HG03045 (cell line): ENCODE data around the gene RBL1.
"Not testable (repeated sequence)": the region's sequence is repeated elsewhere in the genome, so short reads cannot be mapped to it uniquely, and the experiment has no call there.

Experiments used
- ATAC-seq: cut with Tn5 transposase; IDR thresholded peaks from one replicate; pipeline ENCODE4 v1.9.1; 2021; ENCODE audit warnings: mild to moderate bottlenecking, moderate library complexity; ENCODE audit not compliant: unreplicated experiment

Gene RBL1, protein sequence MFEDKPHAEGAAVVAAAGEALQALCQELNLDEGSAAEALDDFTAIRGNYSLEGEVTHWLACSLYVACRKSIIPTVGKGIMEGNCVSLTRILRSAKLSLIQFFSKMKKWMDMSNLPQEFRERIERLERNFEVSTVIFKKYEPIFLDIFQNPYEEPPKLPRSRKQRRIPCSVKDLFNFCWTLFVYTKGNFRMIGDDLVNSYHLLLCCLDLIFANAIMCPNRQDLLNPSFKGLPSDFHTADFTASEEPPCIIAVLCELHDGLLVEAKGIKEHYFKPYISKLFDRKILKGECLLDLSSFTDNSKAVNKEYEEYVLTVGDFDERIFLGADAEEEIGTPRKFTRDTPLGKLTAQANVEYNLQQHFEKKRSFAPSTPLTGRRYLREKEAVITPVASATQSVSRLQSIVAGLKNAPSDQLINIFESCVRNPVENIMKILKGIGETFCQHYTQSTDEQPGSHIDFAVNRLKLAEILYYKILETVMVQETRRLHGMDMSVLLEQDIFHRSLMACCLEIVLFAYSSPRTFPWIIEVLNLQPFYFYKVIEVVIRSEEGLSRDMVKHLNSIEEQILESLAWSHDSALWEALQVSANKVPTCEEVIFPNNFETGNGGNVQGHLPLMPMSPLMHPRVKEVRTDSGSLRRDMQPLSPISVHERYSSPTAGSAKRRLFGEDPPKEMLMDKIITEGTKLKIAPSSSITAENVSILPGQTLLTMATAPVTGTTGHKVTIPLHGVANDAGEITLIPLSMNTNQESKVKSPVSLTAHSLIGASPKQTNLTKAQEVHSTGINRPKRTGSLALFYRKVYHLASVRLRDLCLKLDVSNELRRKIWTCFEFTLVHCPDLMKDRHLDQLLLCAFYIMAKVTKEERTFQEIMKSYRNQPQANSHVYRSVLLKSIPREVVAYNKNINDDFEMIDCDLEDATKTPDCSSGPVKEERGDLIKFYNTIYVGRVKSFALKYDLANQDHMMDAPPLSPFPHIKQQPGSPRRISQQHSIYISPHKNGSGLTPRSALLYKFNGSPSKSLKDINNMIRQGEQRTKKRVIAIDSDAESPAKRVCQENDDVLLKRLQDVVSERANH

DNA sequence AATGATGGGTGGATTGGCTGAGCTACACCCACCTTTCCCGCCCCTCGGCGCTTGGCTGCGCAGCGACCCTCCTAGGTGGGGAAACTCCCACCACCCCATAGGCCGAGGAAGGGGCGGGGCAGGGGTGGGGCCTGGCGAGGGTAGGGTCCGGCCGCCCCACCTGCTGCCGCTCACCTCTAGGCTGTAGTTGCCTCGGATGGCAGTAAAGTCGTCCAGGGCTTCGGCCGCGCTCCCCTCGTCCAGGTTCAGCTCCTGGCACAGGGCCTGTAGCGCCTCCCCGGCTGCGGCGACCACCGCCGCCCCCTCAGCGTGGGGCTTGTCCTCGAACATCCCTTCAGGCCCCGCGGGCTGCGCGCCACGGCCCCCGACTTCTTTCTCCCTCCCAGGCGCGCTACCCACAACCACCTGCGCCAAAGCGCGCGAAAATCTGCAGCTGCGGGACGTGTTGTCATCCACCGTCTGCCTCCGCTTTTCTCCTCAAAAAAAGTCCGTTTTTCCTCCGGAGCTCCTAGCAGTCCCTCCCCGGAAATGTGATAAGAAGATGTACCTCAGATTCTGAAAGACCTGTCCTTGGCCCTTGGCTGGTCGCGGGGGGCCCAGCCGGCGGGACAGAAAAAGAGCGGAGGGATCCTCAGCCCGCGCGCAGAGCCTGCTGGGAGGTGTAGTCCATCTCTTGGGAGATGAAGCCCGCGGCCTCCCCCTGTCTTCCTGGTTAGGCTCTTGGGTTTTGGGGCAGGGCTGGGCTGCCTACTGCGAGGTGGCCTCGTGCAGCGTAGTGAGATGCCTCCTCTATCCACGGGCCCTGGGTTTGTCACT, at the start of gene RBL1:
RBL1 (minus strand) TSS at position 399 of the 816 bp plus-strand sequence; CDS start at position 330, 69 bp downstream.
- ATAC-seq: peak; percentile 79

DNA sequence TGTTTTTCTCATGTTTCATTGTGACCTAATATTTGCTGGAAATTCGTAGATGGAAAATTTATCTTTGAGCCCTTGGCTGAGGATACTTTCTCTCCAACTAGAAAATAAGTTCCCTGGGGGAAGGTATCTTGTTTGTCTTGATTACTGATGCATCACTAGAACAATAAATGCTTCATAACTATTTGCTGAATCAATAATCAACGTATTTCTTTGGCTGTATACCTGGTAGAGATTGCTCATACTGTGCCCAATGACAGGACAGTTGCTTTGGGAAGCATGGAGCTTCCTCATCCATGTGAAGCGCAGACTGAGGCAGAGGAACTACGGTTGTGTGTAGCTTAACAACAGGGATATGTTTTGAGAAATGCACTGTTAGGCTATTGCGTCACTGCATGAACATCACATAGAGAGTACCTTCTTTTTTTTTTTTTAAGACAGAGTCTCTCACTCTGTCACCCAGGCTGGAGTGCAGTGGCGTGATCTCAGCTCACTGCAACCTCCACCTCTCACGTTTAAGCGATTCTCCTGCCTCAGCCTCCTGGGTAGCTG, 49.1 kb upstream of the RBL1 start:
- ATAC-seq: no peak

DNA sequence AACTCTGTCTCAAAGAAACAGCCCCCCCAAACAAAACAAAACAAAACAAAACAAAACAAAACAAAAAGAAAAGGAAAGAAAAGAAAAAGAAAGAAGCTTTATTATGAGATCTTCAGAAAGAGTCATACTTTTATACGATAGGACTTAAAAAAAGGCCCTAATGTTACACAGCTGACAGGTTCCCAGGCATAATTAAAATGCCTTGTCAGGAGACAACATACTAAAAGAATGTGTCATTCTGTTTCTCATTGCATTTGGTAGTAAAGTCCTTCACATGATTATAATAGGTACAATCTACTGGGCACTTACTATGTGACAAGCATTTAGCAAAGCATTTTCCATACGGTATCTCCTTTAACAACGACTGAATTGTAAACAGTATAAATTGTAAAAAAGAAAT, 46.9 kb upstream of the RBL1 start:
- ATAC-seq: no peak

DNA sequence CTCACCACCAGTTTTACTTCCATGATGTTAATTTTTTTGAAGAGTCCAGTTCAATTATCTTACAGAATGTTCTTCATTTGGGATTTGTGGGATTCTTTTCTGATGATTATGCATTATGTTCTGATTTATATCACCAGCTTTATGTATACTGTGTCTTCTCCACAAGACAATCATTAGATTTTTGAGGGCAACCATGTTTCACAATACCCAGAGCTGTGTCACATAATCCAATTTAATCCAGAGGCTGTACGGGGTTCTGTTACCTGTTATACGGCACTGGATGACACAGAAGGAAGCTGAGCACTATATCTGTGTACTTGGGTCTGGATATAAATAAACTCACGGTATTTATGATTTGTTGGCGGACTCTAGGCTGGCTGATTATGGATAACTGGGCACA, 41.8 kb upstream of the RBL1 start:
- no peak for ATAC-seq

DNA sequence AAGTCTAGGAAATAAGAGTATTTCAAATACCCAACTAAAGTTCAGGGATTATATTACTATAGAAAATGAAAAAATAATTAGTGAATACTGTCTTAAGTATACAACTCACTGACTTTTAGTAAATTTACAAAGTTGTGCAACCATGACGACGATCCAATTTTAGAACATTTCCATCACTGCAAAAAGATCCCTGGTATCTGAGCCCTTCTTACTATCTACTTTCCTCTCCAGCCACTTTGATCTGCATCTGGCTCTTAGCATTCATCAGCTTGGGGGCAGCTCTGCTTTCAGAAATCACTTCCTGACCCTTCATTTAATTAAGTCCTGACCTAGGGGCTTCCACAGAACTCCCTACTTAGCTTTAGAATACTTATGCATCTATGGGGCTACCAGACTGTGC, 38.2 kb upstream of the RBL1 start:
- no peak for ATAC-seq

DNA sequence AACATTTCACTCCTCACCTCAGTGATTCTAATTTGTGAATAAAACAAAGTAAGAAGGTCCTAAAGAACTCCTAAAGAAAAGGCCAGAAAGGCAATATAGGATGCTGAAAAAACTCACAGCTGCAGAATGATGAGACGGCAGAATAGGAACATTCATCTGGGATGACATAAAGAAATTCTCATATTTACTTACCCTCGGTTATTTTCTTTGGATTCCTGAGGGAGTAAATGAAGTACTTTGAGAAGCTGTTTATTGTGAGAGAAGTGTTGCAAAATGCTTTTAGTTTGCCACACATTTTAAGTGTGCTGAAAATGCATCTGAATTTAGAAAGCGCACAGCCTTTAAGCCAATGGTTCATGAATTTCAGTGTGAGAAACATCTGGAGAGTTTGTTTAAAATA, 35.7 kb upstream of the RBL1 start:
- no peak for ATAC-seq

DNA sequence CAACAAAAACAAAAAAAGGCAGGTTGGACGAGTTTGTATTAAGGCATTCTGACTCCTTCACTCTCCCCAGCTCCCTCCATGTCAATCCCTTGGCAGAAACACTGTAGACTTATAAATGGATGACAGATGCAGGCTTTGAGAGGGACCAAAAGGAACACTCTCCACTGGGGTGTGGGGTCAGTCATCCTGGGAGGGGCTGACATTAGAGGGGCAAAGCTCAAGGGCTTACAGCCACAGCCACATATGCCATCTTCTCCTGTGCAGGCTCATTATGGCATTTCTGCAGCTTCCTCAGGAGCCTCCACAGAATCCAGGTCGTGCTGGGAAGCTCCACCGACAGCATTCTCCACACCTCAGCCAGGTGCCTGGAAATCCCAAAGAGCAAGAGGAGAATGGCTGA, 33.0 kb upstream of the RBL1 start:
- no peak for ATAC-seq

DNA sequence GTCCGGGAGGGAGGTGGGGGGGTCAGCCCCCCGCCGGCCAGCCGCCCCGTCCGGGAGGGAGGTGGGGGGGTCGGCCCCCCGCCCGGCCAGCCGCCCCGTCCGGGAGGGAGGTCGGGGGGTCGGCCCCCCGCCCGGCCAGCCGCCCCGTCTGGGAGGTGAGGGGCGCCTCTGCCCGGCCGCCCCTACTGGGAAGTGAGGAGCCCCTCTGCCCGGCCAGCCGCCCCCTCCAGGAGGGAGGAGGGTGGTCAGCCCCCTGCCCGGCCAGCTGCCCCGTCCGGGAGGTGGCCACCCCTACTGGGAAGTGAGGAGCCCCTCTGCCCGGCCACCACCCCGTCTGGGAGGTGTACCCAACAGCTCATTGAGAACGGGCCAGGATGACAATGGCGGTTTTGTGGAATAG, 30.5 kb upstream of the RBL1 start:
- not testable (repeated sequence) for ATAC-seq

DNA sequence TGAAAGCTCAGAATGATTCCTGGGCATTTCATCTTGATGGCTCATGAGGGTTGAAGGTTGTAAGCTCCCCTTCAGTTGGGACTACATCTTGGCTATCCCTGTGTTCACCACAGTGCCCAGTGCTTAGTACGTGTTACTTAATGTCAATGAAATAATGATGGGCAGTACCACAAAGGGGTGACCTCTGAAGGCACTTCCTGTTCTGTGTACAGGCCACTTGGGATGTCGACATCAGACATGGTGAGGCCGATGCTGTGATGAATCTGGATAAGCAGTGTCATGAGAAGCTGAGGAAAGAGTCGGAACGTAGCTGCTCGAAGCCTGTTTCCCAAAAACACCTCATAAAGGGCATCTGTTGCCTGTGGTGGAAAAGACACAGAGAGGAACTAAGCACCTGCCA, 27.6 kb upstream of the RBL1 start:
- no peak for ATAC-seq

DNA sequence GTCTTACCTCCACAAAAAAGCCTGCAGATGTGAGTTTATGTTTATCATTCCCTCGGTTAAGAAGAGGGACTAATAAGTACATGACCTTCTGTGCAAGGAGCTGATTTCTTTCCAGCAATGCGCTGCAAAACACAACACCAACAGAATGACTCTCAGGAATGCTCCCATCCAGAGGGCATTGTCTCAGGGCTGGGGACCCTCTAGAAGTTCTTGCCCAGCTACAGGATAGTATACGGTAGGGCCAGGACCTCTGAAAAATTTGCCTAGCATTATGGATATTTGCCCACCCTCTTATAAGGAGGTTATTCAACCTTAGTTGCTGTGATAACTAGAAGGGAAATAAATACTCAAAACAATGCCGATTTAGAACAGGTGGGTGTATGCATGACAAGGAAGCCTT, 24.7 kb upstream of the RBL1 start:
- no peak for ATAC-seq

DNA sequence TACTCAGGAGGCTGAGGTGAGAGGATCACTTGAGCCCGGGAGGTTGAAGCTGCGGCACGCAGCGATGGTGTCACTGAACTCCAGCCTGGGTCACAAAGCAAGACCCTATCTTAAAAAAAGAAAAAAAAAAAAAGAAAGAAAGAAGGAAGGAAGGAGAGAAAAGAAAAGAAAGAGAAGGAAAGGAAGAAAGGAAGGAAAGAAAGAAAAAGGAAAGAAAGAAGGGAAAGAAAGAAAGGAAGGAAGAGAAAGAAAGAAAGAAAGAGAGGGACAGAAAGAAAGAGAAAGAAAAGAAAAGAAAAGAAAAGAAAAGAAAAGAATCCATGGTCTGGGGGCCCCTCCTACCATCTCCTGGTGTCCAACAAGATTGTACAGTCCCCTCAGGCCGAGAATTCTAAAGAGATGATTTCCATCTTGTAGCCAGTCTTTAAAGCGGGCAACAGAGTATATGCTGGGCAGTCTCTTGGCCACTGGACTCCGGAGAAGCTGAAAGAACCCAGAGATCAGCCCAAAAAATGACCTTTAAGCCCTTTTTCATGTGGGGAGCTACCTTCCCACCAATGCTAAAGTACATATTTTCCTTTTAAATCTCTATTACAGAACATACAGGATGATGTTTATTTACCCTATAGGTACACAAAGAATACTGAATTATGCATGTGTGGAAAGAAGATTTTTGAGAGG, 23.7 kb upstream of the RBL1 start:
- no peak for ATAC-seq

DNA sequence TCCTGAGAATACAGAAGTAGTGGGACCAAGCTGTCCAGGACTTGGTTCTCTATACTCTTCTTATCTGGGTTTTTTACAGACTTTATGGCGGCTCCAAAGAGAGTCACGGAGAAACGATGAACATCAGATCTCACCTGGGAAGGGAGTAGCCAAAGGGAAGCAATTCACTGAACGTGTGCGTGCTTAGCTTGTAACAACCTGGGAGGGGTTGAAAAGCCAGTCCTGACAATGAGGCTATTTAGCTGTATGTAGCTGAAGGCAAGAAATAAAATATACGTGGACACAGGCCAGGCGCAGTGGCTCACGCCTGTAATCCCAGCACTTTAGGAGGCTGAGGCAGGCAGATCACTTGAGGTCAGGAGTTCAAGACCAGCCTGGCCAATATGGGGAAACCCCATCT, 18.2 kb upstream of the RBL1 start:
- no peak for ATAC-seq

DNA sequence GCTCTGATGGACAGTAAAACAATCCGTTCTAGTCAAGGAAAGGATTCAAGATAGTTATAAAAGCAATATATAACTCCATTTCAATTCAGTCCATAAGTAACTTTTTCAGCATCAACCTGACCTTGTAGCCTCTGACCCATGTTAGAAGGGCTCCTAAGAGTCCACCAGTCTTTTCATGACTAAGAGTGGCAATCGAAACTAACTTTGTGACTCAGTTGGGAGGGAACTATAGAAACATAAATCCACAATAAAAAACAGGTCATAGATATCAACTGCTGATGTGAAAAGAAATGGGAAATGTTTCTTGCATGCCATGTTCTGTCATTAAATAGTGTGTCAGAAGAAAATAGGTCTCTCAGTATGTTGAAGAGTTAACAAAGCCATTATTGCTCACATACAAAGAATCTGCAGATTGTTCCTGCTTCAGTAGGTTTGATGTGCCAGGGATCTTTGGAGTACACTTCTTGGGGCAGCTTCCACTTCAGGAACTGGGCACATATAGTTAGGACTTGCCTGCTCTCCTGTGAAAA, 16.2 kb upstream of the RBL1 start:
- ATAC-seq: no peak

DNA sequence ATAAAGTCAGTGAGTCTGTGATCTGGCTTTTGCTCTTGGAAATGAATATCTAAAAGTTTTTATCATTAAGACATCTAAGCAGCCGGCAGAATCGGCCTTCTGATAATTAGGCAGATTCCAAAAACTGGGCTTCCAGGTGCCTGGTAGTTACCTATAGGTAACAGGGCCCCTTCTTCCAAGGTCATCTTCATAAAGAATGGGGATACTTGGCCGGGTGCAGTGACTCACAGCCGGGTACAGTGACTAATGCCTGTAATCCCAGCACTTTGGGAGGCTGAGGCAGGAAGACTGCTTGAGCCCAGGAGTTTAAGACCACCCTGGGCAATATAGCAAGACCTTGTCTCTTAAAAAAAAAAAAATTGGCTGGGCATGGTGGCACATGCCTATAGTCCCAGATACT, 12.9 kb upstream of the RBL1 start:
- no peak for ATAC-seq

DNA sequence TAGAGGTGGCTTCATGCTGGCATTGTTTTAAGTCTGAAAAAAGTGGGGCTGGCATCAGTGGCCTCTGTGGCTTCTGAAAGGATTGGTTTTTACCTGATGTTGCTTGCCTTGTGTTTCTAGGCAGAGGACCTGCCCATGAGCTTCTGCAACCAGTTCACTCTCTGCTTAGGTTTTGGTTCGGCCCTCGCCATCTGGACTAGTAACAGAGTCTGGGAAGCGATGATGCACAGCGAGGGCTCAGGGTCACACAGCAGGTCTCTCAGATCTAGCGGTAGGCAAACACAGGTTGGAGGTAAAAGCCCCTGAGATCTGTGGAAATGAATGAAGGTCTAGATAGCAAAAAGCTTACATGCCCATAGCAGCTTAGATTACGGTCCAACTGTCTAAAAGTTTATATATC, 6.8 kb upstream of the RBL1 start:
- no peak for ATAC-seq

DNA sequence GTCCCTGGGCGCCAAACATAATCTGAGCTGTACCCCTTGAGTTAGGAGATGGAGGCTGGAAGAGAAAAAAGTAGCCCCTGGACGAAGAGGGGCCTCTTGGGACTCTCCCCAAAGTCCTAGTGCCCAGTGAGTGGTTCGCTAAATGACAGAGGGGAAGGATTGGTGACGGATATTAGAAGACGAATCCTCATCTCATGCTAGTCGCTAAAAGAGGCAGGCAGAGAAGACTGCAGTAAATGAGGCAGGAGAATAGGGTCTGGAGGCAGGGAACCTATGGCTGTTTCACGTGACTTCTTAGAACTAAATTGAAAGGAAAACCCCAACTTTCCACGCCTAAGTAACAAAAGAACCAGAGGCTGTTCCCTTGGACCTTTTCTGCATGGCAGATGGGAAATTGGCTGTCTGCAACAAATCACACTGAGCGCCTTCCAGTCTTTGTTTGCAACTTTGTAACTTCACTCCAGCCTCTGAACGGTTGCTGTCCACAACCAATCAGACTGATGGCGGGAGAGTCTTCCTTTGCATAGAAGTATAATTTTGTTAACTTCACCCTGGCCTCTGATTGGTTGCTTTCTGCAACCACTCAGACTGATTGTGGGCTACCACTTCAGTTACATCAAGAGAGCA, 731 bp upstream of the RBL1 start:
- no peak for ATAC-seq

DNA sequence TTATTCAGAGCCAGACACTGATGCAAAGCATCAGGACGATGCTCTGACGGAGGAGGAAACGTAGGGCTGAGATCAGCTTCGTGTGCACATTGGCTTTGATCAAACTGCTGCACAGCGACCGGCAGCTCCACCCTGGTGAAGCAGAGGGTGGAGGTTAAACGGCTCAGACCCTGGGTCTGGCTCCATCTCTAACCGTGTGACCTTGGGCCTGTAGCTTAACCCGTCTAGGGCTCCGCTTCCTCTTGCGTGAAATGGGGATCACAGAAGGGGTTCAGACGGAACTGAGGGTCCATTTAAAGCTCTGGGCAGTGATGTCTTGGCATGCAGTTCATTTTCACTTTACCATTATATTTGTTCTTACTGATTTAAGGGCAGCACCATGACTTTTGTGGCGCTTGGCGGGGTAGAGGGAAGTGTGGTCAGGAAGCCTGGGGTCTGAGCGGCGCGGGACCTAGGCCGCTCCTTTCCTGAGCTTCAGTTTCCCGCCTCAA, 644 bp downstream of the RBL1 start:
- peak; percentile 17 for ATAC-seq

DNA sequence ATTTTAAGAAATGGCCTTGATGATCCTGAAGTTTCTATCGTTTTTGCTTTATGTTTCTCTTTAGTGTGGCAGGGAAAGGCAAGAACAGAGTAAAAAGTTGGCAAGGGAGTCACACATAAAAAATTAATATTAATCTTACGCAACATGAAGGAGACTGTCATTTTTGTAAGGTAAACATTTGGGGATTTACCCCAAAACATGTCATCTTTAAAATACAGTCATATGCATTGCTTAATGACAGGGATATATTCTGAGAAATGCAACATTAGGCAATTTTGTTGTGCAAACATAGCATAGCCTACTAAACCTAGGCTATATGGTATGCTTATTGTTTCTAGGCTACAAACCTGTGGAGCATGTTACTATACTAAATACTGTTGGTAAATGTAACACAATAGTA, 5.4 kb downstream of the RBL1 start:
- no peak for ATAC-seq

DNA sequence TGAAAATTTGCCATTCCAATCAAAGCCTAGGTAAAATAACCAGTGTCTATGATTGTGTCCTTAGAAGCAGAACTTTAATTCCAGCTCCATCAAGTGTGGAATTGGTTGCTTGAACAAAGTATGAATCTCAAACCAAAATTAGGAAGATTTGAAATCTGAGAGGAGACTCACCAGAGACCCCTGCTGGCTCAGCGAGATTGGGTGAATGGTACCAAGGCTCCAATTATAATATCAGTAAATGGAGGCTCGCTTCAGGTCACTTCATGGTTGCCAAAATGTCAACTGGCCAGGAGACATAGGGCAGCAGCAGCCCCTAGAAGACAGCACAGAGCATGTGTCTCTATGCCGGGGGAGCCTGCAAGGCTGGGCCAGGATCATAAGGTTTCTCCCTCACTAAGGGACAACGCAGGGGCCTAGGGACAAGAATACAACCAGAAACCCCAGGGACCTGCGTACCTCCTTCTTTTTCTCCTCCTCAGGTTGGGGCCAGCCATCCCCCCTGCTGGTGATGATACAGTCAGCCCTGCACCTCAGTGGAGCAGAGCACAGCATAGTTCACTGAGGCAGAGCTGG, 14.0 kb downstream of the RBL1 start:
- ATAC-seq: no peak
